HCT116 (cell line): ENCODE data around the gene ELFN2. TPM values are rescaled to one million over a fixed set of nuclear protein-coding genes. Genes with fewer than 3 reads are reported as not detected.

Experiments used
- ATAC-seq: fragments of 200-7000 bp; cut with Tn5 transposase; 2 replicates; pipeline ENCODE4 v1.9.1; 2020; ENCODE audit warnings: mild to moderate bottlenecking, moderate library complexity
- BruUV-seq: library from RNA; stranded (reverse); fragments of 400-500 nt; replicated peaks from 2 replicates; lab custom pipeline; 2021; lab: Mats Ljungman, UMichigan
- CTCF ChIA-PET: fragments of 300-600 bp; sonication (Branson Sonifier 250); formaldehyde crosslinking; loops from one replicate; lab custom pipeline; 2021; ENCODE audit warnings: antibody characterized with exemption; lab: Charles Lee
- POLR2A ChIA-PET: fragments of 300-600, 350-600 bp; sonication (Branson Sonifier 250); formaldehyde crosslinking; loops from one replicate; lab custom pipeline; 2021; ENCODE audit warnings: antibody characterized with exemption; lab: Charles Lee
- RAD21 ChIA-PET, 2 experiments: fragments of 300-600 bp; sonication (Branson Sonifier 250); formaldehyde crosslinking; loops; one replicate each; lab custom pipeline; 2023; ENCODE audit warnings: low total read pairs in 2 of 2; ENCODE audit not compliant: uncharacterized antibody in 2 of 2, unreplicated experiment in 2 of 2, low non-redundant PET in 1 of 2; lab: Charles Lee
- DNase-seq: peaks from one replicate; pipeline ENCODE4 v3.0.0-alpha.2; 2010; ENCODE audit warnings: low read depth, low spot score
- H2AFZ ChIP-seq: fragments of 200-600 bp; shearing (Covaris generic), sonication (generic); 2 replicates; pipeline ENCODE4 v1.6.1; 2017; ENCODE audit warnings: low read depth, mixed run types, mixed read lengths, antibody characterized with exemption, low read length; ENCODE audit not compliant: poor library complexity, severe bottlenecking
- H3K27ac ChIP-seq: 2 replicates; pipeline ENCODE4 v1.5.1; 2012; ENCODE audit warnings: low read depth, low read length
- H3K27me3 ChIP-seq: fragments of 200-600 bp; sonication (generic); 2 replicates; pipeline ENCODE4 v1.6.1; 2016; ENCODE audit warnings: mixed run types, low read length, mixed read lengths; ENCODE audit not compliant: insufficient read depth
- H3K36me3 ChIP-seq, 2 experiments: fragments of 200-500 bp in 1 of 2; fragments of 200-600 bp in 1 of 2; sonication (Bioruptor generic) in 1 of 2; sonication (generic) in 1 of 2; 2 replicates each; pipeline versions ENCODE4 v1.5.1 to v1.6.1; 2014 to 2016; ENCODE audit warnings: low read length in 2 of 2, inconsistent platforms in 1 of 2, mixed read lengths in 1 of 2, mixed run types in 1 of 2; ENCODE audit not compliant: insufficient read depth in 2 of 2, control insufficient read depth in 1 of 2
- H3K4me1 ChIP-seq, 2 experiments: fragments of 200-600 bp in 1 of 2; sonication (generic) in 1 of 2; 2 replicates each; pipeline versions ENCODE4 v1.5.1 to v1.6.1; 2012 to 2017; ENCODE audit warnings: low read length in 2 of 2, inconsistent platforms in 1 of 2, mild to moderate bottlenecking in 1 of 2, mixed read lengths in 1 of 2, mixed run types in 1 of 2, moderate library complexity in 1 of 2; ENCODE audit not compliant: insufficient read depth in 2 of 2, control insufficient read depth in 1 of 2
- H3K4me2 ChIP-seq: fragments of 200-600 bp; sonication (generic); 2 replicates; pipeline ENCODE4 v1.6.1; 2017; ENCODE audit warnings: mixed run types, low read length, mixed read lengths
- H3K4me3 ChIP-seq, 2 experiments: fragments of 200-600 bp in 1 of 2; sonication (generic) in 1 of 2; replicated peaks in 1 of 2; 2 replicates each; pipeline ENCODE4 v1.5.1; 2011 to 2016; ENCODE audit warnings: low read length in 2 of 2, control low read depth in 1 of 2, low read depth in 1 of 2, mild to moderate bottlenecking in 1 of 2, mixed read lengths in 1 of 2, mixed run types in 1 of 2
- H3K79me2 ChIP-seq: fragments of 200-600 bp; sonication (generic); 2 replicates; pipeline ENCODE4 v1.6.1; 2017; ENCODE audit warnings: mild to moderate bottlenecking, mixed run types, low read length, moderate library complexity, mixed read lengths; ENCODE audit not compliant: insufficient read depth
- H3K9ac ChIP-seq: fragments of 200-600 bp; sonication (generic); 2 replicates; pipeline ENCODE4 v1.6.1; 2016; ENCODE audit warnings: low read length, mixed read lengths
- H3K9me2 ChIP-seq: fragments of 200-600 bp; sonication (generic), shearing (Covaris generic); 2 replicates; pipeline ENCODE4 v1.6.1; 2017; ENCODE audit warnings: mixed run types, mild to moderate bottlenecking, moderate library complexity; ENCODE audit not compliant: insufficient read depth
- H3K9me3 ChIP-seq, 2 experiments: fragments of 200-500 bp in 1 of 2; fragments of 200-600 bp in 1 of 2; sonication (Bioruptor generic) in 1 of 2; sonication (generic) in 1 of 2; 2 replicates each; pipeline ENCODE4 v1.6.1; 2014 to 2017; ENCODE audit warnings: low read length in 2 of 2, mixed read lengths in 2 of 2, inconsistent platforms in 1 of 2, low read depth in 1 of 2, mild to moderate bottlenecking in 1 of 2, mixed run types in 1 of 2, moderate library complexity in 1 of 2; ENCODE audit not compliant: control insufficient read depth in 1 of 2, insufficient read depth in 1 of 2
- H4K20me1 ChIP-seq: fragments of 200-600 bp; sonication (generic), shearing (Covaris generic); 2 replicates; pipeline ENCODE4 v1.6.1; 2017; ENCODE audit warnings: mixed run types, mild to moderate bottlenecking, moderate library complexity; ENCODE audit not compliant: insufficient read depth
- CEBPB ChIP-seq: IDR thresholded peaks from 2 replicates; pipeline ENCODE4 v1.6.1; 2012; ENCODE audit warnings: low read depth
- CTCF ChIP-seq, 3 experiments: fragments of 200-600 bp in 1 of 3; sonication (generic) in 1 of 3; IDR thresholded peaks in 2 of 3; conservative IDR thresholded peaks in 1 of 3; 2 replicates each; pipeline ENCODE4 v1.5.1; 2012 to 2017; ENCODE audit warnings: low read depth in 2 of 3, low read length in 2 of 3, antibody characterized with exemption in 1 of 3, borderline replicate concordance in 1 of 3, control low read depth in 1 of 3, mild to moderate bottlenecking in 1 of 3, mixed read lengths in 1 of 3, mixed run types in 1 of 3, moderate library complexity in 1 of 3; ENCODE audit not compliant: insufficient read depth in 1 of 3
- ELF1 ChIP-seq: IDR thresholded peaks from 2 replicates; pipeline ENCODE4 v1.6.1; 2012; ENCODE audit warnings: low read depth, borderline replicate concordance
- FOSL1 ChIP-seq: IDR thresholded peaks from 2 replicates; pipeline ENCODE4 v1.6.1; 2012; ENCODE audit warnings: low read depth
- JUND ChIP-seq: IDR thresholded peaks from 2 replicates; pipeline ENCODE4 v1.6.1; 2012
- POLR2AphosphoS5 ChIP-seq: IDR thresholded peaks from 2 replicates; pipeline ENCODE4 v1.6.1; 2011; ENCODE audit warnings: mild to moderate bottlenecking, low read depth, low read length, moderate library complexity
- RAD21 ChIP-seq: IDR thresholded peaks from 2 replicates; pipeline ENCODE4 v1.6.1; 2012; ENCODE audit warnings: low read depth, mild to moderate bottlenecking
- REST ChIP-seq: IDR thresholded peaks from 2 replicates; pipeline ENCODE4 v1.6.1; 2012; ENCODE audit warnings: low read depth
- SIN3A ChIP-seq: IDR thresholded peaks from 2 replicates; pipeline ENCODE4 v1.6.1; 2012; ENCODE audit warnings: low read depth
- SP1 ChIP-seq: IDR thresholded peaks from 2 replicates; pipeline ENCODE4 v1.6.1; 2012; ENCODE audit warnings: low read depth
- SRF ChIP-seq: IDR thresholded peaks from 2 replicates; pipeline ENCODE4 v1.6.1; 2012; ENCODE audit warnings: low read depth
- ZBTB33 ChIP-seq: IDR thresholded peaks from 2 replicates; pipeline ENCODE4 v1.6.1; 2011; ENCODE audit warnings: mild to moderate bottlenecking, low read length, moderate library complexity; ENCODE audit not compliant: insufficient replicate concordance; ENCODE audit errors: extremely low read depth
- ZFX ChIP-seq: fragments of 450-650 bp; IDR thresholded peaks from 2 replicates; pipeline ENCODE4 v1.6.1; 2017
- ZNF274 ChIP-seq: fragments of 200-500 bp; sonication (Bioruptor generic); IDR thresholded peaks from 2 replicates; pipeline ENCODE4 v1.6.1; 2014; ENCODE audit warnings: mild to moderate bottlenecking, low read depth, low read length, inconsistent platforms
- intact Hi-C: fragments of 100-400 bp; cut with micrococcal nuclease; formaldehyde crosslinking; loops from 2 replicates; pipeline ENCODE4 v1.10.0; 2022
- total RNA-seq: library from RNA; stranded (reverse); gene quantifications from one replicate; pipeline ENCODE4 v1.2.1, GENCODE V29; 2021; ENCODE audit not compliant: unreplicated experiment

ELFN2 gene
- total RNA-seq, 1 experiment from 2014 or later, result 45.4 TPM

- DNase-seq, result no peak
- H3K9ac ChIP-seq, result no peak overlapping the region
- H3K9me3 ChIP-seq, result no peaks in the 10 kb centered on the region
- H4K20me1 ChIP-seq, result no peaks in the 10 kb centered on the region
- no peak overlapping the region for H2AFZ ChIP-seq
- POLR2A ChIA-PET, result no interaction called here
- intact Hi-C loops, result no loop called here
- H3K9me2 ChIP-seq, result no peaks in the 10 kb centered on the region
- TF ChIP-seq JUND, result no peak
- no peak for TF ChIP-seq REST
- no peak for TF ChIP-seq ZNF274
- TF ChIP-seq CTCF (IDR thresholded peaks at IDR 0.05 in 2 of 3, conservative IDR thresholded peaks at IDR 0.05 in 1 of 3; ENCODE audit: borderline replicate concordance in 1 of 3, insufficient read depth in 1 of 3, low read depth in 2 of 3, low read length in 2 of 3), result no peak
- TF ChIP-seq ZFX, result no peak
- TF ChIP-seq ELF1, result no peak
- TF ChIP-seq ZBTB33, result no peak
- no peak for TF ChIP-seq FOSL1
- no peak for TF ChIP-seq CEBPB
- TF ChIP-seq SIN3A, result no peak
- no peak for TF ChIP-seq POLR2AphosphoS5
- no peak for TF ChIP-seq RAD21
- no peak for TF ChIP-seq SRF
- TF ChIP-seq SP1, result no peak
- H3K4me2 ChIP-seq, result no peak overlapping the region
- RAD21 ChIA-PET, result interaction anchor here in 1 of 2 experiments (0.5 kb wide), 1 partner anchor 89 kb away, joined by 3 read pairs; no protein-coding TSS in a partner anchor
- BruUV-seq, result no TSS peak
- H3K27ac ChIP-seq, result no peak overlapping the region
- no peaks in the 10 kb centered on the region for H3K27me3 ChIP-seq
- no peaks in the 10 kb centered on the region for H3K79me2 ChIP-seq
- ATAC-seq, result no peak
- H3K36me3 ChIP-seq, result no peaks in the 10 kb centered on the region
- CTCF ChIA-PET, result interaction anchor here (0.6 to 1.0 kb wide), 2 partner anchors 24 to 26 kb away, joined by 3 to 4 read pairs; no protein-coding TSS in a partner anchor
- no peak overlapping the region for H3K4me3 ChIP-seq
- H3K4me1 ChIP-seq, result peaks cover 51 to 62% of the 10 kb centered on the region in 2 experiments
These were observed 85.2 kb downstream of the ELFN2 start for GRCh38 chr22:37342065-37342464.
